ENCODE measurements around the gene DUSP22.
"Not testable (repeated sequence)": the region's sequence is repeated elsewhere in the genome, so short reads cannot be mapped to it uniquely, and the experiment has no call there.

The DUSP22 gene

DNA sequence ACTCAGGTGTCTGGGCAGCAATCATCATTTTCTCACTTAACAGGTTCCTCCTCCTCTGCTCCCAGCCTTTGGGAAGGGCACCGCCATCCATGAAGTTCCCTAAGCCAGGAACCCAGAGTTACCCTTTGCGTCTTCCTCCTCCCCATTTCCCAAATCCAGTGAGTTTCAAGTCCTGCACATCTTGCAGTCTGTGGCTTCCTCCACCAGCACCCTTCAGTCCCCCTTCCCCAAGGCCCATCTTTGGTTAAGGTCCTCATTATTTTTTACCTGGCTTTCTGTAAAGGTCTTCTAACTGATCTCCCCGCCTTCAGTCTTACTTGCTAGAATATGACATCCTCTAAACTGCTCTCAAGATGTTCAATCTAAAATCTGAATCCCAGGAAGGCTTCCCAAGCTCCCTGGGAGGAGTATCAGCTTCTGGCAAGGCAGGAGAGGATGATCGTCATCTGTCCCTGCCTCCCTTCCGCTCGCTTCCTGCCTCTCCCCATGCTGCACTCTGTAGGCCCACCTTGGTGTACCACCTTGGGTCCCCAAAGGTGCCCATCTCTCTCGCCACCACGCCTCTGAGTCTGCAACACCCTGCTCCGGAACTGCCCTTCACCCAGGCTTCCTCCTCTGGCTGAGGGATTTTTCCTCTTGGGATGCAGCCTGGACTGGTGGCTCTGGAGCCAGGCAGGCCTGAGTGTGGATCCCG is 11.4 kb upstream of the DUSP22 start:
- no peak for DNase-seq

DNA sequence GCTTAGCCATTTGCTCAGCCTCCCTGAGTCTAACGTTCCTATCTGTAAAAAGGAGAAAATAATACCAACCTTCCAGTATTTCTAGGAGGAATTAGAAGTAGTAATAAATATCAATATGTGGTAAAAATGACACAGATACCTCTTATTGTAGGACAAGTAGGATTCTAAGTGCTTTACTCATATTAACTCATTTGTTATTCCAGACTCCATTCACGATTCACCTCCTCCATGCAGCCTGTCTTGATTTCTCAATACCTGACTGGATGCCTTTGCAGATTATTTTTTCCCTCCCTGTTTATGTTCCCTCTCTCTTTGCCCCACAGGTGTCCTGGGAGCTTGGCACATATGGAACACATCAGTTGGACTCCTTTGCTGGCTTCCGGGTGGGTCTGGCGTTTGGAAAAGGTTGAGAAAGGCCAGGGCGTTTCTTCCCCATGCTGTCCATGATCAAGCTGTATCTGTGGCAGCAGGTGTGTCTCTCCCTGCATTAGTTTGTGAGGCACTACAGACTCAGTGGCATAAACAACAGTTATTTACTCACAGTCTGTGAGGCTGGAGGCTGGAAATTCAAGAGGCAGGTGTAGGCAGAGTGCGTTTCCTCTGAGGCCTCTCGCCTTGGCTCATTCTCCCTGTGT is 10.7 kb upstream of the DUSP22 start:
- DNase-seq: no peak

DNA sequence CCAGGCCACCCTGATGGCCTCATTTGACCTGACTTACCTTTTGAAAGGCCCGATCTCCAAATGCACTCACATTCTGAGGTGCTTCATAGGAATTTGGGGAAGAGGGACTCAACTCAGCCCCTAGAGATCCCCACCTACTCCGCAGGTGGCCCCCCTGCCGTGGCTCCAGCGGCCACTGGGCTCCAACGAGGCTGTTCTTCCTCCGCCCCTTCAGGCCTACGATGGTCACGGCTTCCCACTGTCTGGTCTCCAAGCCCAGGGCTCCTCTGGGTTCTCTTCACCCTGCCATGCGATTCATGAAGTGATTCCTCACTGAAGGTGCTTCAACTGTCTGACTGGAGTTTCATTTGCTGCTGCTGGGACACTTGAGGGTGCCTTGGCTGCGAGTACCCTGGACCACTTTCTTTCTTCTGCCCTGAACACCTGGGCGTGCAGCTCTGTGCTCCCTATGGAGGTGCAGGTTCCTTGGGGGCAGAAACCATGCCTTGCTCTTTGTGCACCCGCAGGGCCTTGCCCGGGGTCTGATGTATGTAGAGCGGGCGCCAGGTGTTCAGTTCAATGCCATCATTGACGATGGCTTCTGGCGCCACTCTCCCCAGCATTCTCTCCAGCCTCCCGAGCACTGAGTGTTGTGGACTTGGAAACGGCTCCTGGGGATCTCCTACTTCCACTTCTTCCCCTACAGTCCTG is 10.0 kb upstream of the DUSP22 start:
- no peak for DNase-seq

DNA sequence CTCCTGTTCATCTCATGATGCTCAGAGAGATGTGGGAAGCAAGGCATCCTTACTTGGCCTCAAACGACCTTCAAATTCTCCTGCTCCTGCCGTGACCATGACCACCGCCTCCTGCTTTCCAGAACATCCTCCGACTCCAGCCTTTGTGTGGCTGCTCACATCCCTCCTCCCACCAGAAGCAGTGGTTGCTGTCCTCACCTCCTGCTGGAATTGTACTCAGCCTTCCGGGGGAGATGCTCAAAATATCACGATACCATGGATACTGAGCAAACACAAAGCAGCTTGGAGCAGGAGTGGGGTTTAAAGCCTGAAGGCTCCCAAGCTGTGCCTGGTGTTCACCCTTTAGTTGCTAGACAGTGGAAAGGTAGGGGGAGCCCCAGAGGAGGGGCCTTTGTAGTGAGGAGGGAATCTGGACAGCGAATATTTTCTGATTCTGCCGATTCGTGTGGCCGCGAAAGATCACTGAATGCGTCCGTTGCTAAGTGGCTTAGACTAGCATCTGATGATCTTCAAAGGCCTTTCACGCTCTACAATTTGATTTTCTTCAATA is 9.3 kb upstream of the DUSP22 start:
- no peak for DNase-seq

DNA sequence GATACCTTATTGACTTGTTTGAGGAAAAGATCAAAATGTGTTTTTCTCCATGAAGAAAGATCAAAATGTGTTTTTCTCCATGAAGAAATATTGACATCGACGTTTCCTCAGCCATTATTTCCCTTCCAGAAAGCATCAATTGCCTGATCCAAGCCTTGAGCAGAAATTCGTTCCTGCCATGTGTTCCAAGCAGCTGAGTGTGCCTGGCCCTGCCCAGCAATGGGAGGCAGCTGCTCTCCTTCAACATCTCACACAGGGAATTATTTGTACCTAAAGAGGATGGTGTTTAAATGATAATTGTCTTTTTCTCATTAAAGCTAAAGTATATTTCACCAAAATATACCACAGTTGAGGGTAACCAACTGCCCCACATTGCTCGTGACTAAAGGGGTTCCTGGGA is 7.8 kb upstream of the DUSP22 start:
- DNase-seq: no peak

DNA sequence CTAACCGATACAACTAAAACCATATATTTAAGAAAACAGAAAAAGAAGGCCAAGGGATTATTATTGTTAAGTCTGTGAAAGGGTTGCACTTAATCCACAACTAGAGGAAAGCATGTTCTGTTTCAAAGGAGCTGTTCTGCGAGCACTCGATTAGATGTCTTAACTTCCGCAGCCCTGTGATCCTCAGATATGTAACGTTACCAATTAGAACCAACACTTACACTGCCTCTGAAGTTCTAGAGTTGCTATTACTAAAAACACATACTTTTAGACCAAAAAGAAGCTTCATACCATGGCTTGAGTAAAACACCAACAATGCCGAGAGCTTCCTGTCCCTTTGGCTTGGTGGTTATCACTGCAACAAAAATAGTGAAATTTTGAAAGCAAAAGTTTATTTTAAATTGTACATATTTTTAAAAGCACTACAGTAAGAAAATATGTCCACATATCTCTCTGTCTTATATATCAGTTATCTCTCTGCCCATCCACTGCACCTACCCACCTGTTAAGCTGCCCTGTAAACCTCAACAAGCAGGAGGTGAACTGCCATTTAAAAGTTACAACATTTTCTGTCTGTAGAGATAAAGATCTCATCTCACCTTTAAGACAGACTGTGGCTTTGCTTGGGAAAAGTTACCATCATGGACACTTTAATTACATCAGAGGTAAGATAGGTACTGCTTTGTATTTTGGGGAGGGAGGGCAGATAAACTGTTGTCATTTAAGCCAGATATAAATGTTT is 7.1 kb upstream of the DUSP22 start:
- DNase-seq: no peak

DNA sequence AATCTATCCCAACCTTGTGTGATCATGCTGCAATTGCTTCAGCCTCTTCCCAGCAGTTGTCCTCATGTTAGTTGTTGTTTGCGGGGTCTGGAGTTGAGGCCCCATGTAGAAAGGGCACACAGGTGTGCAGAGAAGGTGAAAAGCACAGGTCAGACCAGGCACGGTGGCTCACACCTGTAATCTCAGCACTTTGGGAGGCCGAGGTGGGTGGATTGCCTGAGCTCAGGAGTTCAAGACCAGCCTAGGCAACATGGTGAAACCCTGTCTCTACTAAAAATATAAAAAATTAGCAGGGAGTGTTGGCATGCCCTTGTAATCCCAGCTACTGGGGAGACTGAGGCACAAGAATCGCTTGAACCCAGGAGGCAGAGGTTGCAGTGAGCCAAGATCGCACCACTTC is 6.4 kb upstream of the DUSP22 start:
- not testable (repeated sequence) for DNase-seq

DNA sequence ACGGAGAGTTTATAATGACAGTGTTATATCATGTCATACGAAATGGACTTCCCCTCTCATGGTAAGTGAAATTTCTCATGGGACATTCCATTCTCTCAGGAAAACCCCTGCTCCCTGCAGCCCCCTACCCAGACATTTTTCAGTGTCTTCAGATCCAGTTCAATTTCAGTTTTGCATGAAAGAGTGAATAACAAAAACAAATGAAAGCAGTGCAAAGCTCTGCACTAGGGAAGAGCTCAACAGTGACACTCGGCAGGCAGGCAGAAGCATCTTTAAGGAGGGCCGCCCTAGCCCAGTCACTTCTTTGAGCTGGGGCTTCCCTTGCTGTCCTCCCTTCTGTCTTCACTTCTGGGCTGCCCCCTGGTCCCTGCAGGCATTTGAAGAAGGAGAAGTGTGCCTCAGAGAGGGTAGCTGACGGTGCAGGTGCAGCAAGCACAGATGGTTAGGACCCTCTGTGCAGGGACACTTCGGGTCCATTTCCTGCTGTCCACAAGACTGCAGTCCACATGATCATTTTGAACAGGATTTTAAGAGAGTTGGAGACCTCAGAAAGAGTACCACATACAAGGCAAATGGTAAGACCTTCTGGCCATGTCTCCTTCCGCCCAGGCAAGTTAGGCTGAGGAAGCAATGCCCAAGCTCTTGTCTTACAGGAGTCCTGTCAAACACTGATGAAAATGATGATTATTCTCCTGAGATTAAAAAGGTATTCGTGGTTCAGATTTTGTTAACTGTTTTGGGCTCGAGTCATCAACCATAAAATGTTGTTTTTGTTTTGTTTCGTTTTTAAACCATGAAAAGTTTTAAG is 5.4 kb upstream of the DUSP22 start:
- DNase-seq: no peak

DNA sequence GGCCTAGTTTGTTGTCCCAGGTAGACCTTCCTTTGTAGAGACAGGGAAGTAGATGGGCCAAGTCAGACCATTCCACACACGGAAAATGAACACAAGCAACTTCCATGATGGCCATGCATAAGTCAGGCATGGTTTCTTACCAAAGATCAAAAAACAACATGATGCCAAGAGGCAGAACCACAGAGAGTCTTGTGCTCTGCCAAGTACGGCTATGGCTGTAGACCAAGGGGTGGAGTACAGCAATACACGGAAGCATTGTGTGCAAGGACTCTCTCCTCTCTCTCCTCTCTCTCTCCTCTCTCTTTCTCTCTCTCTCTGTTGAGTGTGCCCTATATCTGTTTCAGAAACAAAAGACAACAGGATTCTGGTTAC is 4.8 kb upstream of the DUSP22 start:
- DNase-seq: no peak

DNA sequence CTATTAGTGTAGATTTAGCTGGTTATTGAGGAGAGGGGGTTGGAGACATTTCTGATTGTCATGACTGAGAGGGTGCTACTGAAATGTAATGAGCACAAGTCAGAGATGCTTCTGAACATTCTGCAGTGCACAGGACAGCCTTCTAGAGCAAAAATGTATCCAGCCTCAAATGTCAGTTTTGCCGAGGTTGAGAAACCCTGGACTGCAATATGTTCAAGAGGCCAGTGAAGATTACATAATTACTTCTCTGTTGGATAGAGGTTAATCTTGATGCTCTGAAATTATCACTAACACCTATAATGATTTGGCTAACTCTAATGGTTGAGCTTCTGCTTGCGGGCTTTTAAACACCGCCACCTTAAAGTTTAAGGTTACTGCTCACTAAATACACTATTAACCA is 3.4 kb upstream of the DUSP22 start:
- DNase-seq: no peak

DNA sequence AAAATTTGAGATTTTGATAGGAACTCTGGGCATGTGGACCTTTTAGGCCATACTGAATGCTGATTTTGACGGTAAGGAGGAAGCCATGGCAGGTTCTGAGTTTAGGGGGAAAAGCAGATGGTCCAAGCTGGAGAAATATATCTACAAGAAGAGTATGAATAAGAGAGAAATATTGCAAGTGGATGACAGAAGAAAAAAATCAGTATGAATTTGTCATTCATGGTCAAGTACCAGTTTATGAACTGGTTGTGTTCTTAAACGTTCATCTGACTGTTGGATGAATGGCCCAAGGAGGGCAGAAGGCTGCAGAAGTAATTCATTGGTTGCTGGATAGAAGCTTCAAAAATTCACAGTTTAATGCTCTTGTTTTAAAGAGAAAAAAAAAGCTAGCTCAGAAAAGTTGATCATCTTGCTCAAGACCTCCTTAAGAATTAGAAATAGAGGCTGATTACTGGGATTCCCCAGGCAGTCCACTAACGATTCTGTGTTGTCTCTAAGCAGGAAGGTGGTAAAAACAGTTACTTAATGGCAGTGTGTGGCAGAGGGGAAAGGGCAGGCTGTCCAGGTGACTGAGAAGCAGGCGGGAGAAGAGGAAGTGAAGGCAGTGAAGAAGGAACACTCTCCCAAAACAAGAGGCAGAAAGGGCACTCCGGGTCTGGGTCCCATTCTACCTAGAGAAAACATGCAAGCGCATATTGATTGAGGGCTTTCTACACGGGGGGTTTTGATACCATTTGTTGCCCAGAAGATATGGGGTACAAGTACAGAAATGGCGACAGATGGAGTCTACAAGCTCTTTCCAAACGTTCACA is 2.0 kb upstream of the DUSP22 start:
- no peak for DNase-seq

DNA sequence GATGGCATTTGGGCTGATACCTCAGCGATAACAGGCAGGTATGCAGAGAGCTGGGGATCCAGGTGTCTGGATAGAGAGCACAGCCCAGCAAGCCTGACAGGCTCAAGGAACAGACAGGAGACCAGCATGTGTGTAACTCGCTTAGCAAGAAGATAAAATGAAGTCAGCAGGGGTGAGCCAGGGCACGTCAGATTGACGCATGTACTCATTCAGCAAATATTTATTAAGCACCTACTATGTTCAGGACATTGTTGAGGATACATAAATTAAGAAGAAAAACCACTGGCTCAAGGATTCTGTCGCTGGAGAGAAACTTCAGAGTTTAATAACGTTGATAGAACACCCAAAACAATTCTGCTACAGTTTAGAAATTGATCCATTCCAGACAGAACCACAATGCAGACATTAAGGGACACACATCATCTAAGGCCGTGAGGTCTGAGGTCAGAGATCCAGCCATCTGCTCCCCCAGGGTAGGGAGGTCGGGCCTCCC is 1.0 kb upstream of the DUSP22 start:
- no peak for DNase-seq

DNA sequence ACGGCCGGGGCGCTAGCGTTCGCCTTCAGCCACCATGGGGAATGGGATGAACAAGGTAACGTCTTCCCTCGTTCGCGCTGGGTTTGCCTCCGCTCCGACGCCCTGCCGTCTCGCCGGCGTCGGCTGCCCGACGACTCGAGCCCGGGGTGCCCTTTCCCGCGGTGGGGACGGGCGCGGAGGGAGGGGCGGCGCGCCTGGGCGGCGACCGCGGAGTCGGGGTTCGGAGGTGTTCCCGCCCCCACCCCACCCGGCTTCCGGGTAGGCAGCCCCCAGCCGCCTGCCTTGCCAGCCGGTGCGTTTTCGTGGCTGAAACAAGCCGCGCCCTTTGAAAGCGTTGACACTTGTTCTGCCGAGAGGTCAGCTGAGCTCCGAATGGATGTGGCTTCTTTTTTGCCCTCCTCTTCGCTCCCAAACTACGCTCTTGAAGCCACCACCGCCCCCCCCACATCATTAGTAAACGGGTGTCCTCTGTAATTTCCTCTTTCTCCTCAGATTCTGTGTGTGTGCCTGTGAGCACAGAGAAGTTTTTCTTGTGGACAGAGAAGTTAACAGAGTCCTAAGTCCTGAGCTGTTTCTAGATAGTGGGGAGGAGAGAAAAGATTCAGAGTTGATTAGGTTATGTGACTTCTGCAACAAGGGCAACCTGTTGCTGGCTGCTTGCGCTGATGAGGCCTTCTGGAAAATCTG is 362 bp downstream of the DUSP22 start:
- no peak for DNase-seq

DNA sequence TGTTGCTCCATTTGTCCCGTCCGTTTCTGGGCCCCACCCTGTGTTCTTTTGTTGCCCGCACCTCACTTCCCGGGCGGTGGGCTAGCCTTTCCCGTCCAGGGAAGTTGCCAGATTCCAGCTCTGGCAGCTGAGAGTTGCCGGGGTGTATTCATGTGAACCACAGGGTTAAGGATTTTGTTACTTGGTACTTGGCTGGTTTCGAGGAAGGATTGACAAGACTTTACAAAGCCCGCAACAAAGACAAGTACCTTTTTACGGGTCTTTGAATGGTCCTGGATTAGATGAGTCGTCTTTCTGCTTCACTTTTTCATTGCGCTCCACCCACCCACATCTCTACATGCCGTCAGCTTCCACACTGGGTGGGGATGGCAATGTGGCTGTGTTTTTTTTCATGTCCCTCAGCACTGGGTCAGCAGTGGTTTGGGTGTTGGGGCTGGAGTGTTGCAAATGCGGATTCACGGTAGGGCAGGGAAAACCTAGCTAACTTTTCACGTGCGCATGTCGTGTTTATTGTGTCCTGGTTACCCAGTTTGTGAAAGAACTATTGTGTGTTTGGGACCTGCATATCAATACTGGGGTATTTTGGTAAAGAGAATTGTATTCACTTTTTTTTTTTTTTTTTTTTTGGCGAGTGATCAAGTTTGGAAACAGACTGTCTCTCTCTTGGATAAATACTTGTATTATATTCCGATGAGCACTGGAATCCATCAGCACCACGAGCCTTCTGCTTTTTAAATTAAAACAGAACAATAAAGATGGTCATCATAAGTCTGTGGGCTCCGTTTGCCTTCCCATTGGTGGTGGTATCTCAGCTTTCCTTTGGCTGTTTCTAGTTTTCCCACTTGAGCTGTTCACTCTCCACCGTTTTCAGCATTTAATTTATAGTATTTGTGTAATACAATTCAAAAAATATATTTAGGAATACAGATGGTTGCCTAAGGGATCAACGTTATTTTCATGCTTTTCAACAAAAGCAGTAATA is 1.2 kb downstream of the DUSP22 start:
- no peak for DNase-seq

DNA sequence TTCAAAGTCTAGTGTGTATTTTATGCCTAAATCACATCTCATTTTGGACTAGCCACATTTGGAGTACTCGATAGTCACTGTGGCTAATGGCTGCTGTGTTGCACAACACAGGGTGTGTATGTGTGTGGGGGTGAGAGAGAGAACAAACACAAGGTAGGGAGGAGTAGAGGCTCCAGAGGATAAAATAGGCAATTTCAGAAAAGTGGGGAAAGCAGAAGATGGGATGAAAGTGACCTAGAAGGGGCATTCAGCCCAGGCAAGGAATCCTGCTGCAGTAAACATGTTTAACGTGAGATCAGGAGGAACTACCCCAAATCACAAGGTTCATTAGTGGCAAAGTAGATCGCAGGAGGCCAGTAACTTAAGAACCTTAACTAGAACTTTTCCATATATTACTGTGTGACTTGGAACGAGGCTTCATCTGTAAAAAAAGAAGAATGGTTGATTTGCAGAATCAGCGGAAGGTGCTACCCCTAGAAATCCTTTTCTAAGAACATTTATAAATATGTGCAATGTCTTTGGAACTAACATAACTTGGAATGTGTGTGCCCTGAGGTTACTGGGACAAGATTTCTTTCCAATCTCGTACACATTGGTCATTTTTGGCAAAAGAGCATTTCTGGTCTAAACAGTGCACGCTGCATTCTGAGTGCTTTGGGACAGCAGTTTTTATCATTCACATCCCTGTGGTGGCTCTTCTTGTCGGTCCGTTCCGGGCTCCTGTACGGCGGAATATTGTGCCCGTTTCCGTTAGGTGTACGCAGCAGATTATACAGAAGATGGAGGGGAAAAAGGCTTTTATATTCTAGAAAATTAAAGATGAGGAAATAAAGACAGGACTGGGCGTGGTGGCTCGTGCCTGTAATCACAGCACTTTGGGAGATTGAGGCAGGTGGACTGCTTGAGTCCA is 2.6 kb downstream of the DUSP22 start:
- DNase-seq: no peak

DNA sequence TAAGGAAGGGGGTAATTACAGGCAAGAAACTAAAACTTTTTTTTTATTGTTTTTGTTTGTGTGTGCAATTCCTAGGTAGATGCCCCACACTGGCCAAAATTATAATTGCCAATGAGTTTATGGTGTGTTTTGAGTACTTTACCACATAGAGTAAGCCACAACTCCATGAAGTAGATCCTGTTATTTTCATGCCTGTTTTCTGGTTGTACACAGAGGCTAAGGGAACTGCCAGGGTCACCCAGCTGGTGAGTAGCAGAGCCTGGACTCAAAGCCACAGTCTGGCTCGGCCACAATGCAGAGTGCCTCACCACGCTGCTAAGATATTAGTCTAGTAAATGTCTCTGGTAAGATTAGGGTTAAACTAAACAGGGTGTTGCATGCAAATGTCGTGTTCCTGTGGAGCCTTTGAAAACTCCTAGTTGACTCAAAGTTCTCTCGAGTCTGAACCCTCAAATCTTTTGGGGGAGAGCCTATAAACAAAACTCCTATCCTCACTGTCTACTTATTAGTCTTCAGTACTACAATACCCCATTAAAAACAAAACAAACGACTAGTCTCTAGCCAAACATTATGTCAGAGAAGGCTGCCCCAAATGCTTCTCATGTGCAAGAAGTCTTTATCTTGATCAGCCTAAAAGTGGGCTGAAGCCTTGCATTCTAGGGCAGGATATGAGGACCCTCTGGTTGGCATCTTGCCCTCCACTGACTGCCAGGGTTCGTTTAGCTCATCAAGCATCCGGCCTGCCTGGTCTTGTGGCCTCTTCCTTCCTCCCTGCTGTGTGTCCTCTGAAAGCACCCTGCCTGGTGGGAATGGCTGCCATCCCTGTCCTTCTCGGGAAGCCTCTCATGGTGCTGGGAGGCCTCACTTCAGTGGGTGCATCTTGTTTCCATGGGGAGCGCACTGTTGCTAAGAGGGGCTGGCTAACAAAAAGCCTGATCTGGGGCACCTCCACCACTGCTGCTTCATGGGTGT is 4.2 kb downstream of the DUSP22 start:
- no peak for DNase-seq

DNA sequence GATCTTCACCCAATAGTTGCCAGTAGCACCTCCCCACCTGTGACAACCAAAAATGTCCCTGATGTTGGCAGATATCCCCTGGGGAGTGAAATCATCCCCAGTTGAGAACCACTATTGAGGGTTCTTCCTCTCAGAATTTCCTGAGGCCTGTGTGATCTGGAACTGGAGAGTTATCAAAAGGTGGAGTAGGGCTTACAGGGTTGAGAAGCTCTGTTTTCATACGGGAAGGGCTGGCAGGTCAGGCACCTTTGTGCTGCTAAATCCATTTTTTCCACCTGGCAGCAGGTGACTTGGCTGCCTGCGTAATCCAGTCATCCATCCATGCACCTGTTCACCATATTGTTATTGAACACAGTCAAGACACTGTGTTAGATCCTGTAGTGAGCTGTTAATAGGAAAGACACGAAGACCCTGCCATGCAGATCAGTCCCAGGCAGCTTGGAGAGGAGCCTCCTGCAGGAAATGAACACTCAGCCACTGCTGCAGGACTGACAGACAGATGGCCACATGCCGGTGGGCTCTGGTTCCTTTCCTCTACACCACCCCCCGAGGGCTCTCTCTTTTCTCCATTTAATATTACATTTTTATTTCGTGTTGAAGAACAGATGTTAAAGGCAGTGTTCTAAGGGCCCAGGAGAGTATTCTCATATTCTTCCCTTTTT is 5.4 kb downstream of the DUSP22 start:
- DNase-seq: no peak

Measured in NCI-H2107 (cell line).